ENCODE data around the gene BRMS1L. TPM values are rescaled to one million over a fixed set of nuclear protein-coding genes. Genes with fewer than 3 reads are reported as not detected.

Gene BRMS1L
- total and polyA plus RNA-seq, 2 of the 13 experiments (the other 11 are each of a cell fraction or from before 2014, with no cell fraction given) = 21.1 to 23.8 TPM

DNA sequence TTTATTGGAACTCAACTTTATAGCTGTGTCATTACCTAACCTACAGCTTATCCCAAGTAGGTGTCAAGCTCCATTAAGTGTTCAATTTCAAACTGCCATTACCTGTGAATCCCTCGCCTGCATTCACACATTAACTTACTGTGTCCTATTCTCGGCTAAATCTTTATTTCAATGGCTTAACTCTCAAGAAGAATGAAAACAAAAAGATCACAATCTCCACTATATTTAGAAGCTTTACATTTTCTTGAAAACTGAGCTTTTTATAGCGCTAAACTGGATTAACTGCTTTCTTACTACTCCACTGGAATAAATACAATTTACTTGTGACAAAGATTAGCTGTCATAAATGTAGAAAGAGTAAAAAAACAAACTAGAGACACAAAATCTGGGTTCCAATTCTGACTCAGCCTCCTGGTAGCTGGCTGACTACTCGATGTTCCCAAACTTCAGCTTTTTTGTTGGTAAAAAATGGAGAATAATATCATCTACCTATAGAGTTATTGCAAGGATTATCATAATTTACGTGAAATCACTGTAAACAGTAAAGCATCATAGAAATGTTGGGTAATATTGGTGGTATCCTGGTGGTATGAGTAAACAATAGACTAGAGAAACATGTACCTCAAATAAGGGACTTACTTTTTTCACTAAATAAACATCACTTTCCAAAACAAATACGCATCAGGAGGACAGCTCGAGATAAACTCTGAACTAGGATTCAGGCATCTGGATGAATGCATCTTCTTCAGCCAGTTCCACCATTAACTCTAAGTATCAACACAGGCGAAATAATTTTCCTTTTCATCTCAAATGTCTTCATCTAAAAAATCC, 18.8 kb upstream of the BRMS1L start (continued):
- TF ChIP-seq, protein P1, sequence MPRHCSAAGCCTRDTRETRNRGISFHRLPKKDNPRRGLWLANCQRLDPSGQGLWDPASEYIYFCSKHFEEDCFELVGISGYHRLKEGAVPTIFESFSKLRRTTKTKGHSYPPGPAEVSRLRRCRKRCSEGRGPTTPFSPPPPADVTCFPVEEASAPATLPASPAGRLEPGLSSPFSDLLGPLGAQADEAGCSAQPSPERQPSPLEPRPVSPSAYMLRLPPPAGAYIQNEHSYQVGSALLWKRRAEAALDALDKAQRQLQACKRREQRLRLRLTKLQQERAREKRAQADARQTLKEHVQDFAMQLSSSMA (CRISPR knock-in tag; IDR thresholded peaks at IDR 0.05) = no peak
- TF ChIP-seq FOXK2 (IDR thresholded peaks at IDR 0.05) (peak; percentile 85), ZNF263 (CRISPR knock-in tag; IDR thresholded peaks at IDR 0.05) (no peak), KDM4B (CRISPR knock-in tag; IDR thresholded peaks at IDR 0.05) (0 out of 2 replicates have a peak, but pooled peaks have one; percentile 19), NFIC (IDR thresholded peaks at IDR 0.05; ENCODE audit: low read length) (peak; percentile 78), AGO1 (IDR thresholded peaks at IDR 0.05; ENCODE audit: low read depth, low read length, poor library complexity, severe bottlenecking) (no peak), NBN (conservative IDR thresholded peaks at IDR 0.05) (no peak), AGO2 (optimal IDR thresholded peaks at IDR 0.05; ENCODE audit: low read depth, low read length) (no peak), ZNF235 (CRISPR knock-in tag; IDR thresholded peaks at IDR 0.05; ENCODE audit: borderline replicate concordance) (no peak), U2AF2 (IDR thresholded peaks at IDR 0.05; ENCODE audit: low read depth, low read length) (no peak), ZSCAN20 (CRISPR knock-in tag; IDR thresholded peaks at IDR 0.05; ENCODE audit: borderline replicate concordance) (peak; percentile 52; the same call in 1 of the 2 replicates), ZKSCAN1 (IDR thresholded peaks at IDR 0.05; ENCODE audit: low read length) (no peak), KMT2A (CRISPR knock-in tag; IDR thresholded peaks at IDR 0.05) (peak; percentile 39; the same call in 1 of the 2 replicates)
- TF ChIP-seq, protein P2, sequence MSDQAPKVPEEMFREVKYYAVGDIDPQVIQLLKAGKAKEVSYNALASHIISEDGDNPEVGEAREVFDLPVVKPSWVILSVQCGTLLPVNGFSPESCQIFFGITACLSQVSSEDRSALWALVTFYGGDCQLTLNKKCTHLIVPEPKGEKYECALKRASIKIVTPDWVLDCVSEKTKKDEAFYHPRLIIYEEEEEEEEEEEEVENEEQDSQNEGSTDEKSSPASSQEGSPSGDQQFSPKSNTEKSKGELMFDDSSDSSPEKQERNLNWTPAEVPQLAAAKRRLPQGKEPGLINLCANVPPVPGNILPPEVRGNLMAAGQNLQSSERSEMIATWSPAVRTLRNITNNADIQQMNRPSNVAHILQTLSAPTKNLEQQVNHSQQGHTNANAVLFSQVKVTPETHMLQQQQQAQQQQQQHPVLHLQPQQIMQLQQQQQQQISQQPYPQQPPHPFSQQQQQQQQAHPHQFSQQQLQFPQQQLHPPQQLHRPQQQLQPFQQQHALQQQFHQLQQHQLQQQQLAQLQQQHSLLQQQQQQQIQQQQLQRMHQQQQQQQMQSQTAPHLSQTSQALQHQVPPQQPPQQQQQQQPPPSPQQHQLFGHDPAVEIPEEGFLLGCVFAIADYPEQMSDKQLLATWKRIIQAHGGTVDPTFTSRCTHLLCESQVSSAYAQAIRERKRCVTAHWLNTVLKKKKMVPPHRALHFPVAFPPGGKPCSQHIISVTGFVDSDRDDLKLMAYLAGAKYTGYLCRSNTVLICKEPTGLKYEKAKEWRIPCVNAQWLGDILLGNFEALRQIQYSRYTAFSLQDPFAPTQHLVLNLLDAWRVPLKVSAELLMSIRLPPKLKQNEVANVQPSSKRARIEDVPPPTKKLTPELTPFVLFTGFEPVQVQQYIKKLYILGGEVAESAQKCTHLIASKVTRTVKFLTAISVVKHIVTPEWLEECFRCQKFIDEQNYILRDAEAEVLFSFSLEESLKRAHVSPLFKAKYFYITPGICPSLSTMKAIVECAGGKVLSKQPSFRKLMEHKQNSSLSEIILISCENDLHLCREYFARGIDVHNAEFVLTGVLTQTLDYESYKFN (CRISPR knock-in tag; conservative IDR thresholded peaks at IDR 0.05) = peak; percentile 94
- TF ChIP-seq, protein P3, sequence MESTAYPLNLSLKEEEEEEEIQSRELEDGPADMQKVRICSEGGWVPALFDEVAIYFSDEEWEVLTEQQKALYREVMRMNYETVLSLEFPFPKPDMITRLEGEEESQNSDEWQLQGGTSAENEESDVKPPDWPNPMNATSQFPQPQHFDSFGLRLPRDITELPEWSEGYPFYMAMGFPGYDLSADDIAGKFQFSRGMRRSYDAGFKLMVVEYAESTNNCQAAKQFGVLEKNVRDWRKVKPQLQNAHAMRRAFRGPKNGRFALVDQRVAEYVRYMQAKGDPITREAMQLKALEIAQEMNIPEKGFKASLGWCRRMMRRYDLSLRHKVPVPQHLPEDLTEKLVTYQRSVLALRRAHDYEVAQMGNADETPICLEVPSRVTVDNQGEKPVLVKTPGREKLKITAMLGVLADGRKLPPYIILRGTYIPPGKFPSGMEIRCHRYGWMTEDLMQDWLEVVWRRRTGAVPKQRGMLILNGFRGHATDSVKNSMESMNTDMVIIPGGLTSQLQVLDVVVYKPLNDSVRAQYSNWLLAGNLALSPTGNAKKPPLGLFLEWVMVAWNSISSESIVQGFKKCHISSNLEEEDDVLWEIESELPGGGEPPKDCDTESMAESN (CRISPR knock-in tag; conservative IDR thresholded peaks at IDR 0.05) = peak; percentile 55; the same call in 1 of the 2 replicates
- TF ChIP-seq, protein P4, sequence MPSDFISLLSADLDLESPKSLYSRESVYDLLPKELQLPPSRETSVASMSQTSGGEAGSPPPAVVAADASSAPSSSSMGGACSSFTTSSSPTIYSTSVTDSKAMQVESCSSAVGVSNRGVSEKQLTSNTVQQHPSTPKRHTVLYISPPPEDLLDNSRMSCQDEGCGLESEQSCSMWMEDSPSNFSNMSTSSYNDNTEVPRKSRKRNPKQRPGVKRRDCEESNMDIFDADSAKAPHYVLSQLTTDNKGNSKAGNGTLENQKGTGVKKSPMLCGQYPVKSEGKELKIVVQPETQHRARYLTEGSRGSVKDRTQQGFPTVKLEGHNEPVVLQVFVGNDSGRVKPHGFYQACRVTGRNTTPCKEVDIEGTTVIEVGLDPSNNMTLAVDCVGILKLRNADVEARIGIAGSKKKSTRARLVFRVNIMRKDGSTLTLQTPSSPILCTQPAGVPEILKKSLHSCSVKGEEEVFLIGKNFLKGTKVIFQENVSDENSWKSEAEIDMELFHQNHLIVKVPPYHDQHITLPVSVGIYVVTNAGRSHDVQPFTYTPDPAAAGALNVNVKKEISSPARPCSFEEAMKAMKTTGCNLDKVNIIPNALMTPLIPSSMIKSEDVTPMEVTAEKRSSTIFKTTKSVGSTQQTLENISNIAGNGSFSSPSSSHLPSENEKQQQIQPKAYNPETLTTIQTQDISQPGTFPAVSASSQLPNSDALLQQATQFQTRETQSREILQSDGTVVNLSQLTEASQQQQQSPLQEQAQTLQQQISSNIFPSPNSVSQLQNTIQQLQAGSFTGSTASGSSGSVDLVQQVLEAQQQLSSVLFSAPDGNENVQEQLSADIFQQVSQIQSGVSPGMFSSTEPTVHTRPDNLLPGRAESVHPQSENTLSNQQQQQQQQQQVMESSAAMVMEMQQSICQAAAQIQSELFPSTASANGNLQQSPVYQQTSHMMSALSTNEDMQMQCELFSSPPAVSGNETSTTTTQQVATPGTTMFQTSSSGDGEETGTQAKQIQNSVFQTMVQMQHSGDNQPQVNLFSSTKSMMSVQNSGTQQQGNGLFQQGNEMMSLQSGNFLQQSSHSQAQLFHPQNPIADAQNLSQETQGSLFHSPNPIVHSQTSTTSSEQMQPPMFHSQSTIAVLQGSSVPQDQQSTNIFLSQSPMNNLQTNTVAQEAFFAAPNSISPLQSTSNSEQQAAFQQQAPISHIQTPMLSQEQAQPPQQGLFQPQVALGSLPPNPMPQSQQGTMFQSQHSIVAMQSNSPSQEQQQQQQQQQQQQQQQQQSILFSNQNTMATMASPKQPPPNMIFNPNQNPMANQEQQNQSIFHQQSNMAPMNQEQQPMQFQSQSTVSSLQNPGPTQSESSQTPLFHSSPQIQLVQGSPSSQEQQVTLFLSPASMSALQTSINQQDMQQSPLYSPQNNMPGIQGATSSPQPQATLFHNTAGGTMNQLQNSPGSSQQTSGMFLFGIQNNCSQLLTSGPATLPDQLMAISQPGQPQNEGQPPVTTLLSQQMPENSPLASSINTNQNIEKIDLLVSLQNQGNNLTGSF (CRISPR knock-in tag; IDR thresholded peaks at IDR 0.05) = no peak

Measured in HepG2 (cell line).